Measurements from ENCODE around the gene PDXP. TPM values are rescaled to one million over a fixed set of nuclear protein-coding genes. Genes with fewer than 3 reads are reported as not detected.
A peak's percentile ranks its signal among the peaks of the same experiment; 100 is the strongest.

The PDXP gene
- polyA plus RNA-seq, 1 experiment: 24.0 TPM

DNA sequence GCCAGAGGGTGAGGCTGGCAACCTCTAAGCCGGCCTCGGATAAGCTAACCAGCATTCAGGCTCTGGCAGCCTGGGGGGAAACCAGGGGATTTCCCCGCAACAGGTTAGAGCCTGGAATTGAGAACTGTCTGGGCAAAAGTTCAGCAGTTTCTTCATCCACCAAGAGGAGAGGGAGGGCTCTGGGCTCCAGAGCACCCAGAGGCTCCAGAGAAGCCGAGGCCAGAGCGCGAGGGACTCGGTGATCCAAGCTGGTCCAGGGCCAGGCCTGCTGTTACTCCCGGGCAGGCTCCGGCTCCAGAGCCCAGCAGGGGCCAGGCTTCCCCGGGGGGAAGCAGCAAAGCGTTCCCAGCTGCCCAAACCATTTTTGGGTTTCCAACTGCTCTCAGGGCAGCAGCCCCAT lies 32.4 kb upstream of the PDXP start:
- peaks cover 13% of the 10 kb centered on the region for H3K36me3 ChIP-seq (ENCODE audit: control insufficient read depth, insufficient read depth, low read length)
- TF ChIP-seq, protein P1, sequence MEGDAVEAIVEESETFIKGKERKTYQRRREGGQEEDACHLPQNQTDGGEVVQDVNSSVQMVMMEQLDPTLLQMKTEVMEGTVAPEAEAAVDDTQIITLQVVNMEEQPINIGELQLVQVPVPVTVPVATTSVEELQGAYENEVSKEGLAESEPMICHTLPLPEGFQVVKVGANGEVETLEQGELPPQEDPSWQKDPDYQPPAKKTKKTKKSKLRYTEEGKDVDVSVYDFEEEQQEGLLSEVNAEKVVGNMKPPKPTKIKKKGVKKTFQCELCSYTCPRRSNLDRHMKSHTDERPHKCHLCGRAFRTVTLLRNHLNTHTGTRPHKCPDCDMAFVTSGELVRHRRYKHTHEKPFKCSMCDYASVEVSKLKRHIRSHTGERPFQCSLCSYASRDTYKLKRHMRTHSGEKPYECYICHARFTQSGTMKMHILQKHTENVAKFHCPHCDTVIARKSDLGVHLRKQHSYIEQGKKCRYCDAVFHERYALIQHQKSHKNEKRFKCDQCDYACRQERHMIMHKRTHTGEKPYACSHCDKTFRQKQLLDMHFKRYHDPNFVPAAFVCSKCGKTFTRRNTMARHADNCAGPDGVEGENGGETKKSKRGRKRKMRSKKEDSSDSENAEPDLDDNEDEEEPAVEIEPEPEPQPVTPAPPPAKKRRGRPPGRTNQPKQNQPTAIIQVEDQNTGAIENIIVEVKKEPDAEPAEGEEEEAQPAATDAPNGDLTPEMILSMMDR (IDR thresholded peaks at IDR 0.05; ENCODE audit: insufficient read depth, low read depth, low read length): 0 out of 2 replicates have a peak, but pooled peaks have one; percentile 6
- no peak overlapping the region for H3K4me3 ChIP-seq (ENCODE audit: low read depth, low read length)
- ChIA-PET CTCF (interaction anchor here (0.6 to 6.8 kb wide), 7 partner anchors 7 to 166 kb away, joined by 3 to 47 read pairs (median 4); no protein-coding TSS in a partner anchor), POLR2A (no interaction called here)
- H3K27me3 ChIP-seq (ENCODE audit: control insufficient read depth, insufficient read depth, low read length): no peaks in the 10 kb centered on the region
- no peak for DNase-seq (ENCODE audit: low read depth)

DNA sequence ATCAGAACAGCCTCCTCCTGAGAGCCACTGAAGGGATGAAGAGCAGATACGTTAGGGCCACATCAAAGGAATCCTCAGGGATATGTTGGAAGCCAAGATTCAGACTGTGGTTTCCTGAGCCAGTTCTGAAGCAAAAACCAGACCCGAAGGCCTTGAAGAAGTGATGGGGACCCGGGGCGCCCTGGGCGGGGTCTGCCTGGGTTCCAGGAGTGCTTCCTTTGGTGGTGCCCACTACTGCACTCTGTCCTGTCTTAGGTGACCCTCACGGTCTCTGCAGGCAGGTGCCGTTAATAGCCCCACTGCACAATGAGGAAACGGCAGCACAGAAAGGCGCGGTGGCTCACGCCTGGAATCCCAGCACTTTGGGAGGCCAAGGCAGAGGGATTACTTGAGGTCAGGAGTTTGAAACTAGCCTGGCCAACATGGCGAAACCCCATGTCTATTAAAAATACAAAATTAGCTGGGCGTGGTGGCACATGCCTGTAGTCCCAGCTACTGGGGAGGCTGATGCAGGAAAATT lies 31.9 kb upstream of the PDXP start:
- Histone ChIP-seq H3K27me3 (ENCODE audit: control insufficient read depth, insufficient read depth, low read length) (no peaks in the 10 kb centered on the region), H3K36me3 (ENCODE audit: control insufficient read depth, insufficient read depth, low read length) (peaks cover 14% of the 10 kb centered on the region), H3K4me3 (ENCODE audit: low read depth, low read length) (no peak overlapping the region)
- CTCF ChIA-PET: interaction anchor here (0.9 to 6.3 kb wide), 7 partner anchors 10 to 165 kb away, joined by 3 to 47 read pairs (median 3); no protein-coding TSS in a partner anchor
- no peak for DNase-seq (ENCODE audit: low read depth)
- TF ChIP-seq, protein P1 (IDR thresholded peaks at IDR 0.05; ENCODE audit: insufficient read depth, low read depth, low read length): no peak
- POLR2A ChIA-PET: no interaction called here

DNA sequence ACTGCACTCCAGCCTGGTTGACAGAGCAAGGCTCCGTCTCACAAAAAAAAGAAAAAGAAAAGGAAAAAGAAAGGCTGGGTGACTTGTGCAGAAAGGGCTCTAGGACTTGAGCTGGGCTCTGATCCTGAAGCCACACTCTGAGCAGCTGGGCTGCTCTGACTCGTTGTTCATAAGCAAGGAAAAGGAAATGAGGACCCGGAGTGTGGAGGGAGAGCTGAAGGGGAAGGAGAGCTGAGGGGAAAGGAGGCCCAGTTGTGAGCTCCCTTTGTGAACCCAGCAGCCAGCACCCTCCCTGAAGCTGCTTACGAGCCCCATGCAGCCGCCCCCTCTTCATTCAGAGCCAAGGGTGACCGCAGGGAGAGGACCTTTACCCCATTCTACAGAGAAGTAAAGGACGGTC lies 31.4 kb upstream of the PDXP start:
- ChIA-PET CTCF (interaction anchor here (0.6 to 6.3 kb wide), 7 partner anchors 10 to 153 kb away, joined by 3 to 47 read pairs (median 4); no protein-coding TSS in a partner anchor), POLR2A (no interaction called here)
- TF ChIP-seq, protein P1 (IDR thresholded peaks at IDR 0.05; ENCODE audit: insufficient read depth, low read depth, low read length): no peak
- peaks cover 15% of the 10 kb centered on the region for H3K36me3 ChIP-seq (ENCODE audit: control insufficient read depth, insufficient read depth, low read length)
- no peak overlapping the region for H3K4me3 ChIP-seq (ENCODE audit: low read depth, low read length)
- no peak for DNase-seq (ENCODE audit: low read depth)
- no peaks in the 10 kb centered on the region for H3K27me3 ChIP-seq (ENCODE audit: control insufficient read depth, insufficient read depth, low read length)

DNA sequence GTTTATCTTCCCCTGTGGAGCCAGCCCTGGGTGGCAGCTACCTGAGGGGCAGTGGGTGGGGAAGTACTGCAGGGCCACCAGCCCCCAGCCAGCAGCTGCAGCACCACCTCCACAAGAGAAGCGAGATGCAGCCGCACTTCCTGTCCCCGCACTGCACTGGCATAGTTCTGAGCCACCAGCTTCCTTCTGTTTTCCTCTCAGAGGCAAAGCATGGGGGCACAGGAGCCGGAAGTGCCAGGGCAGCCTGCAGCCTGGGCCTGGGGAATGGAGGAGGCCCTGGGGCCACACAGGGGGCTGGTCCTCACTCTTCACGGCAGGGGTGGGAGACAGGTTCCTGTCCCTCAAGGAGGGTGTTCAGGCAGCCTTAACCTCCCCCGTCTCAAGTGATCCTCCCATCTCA lies 31.0 kb upstream of the PDXP start:
- Histone ChIP-seq H3K36me3 (ENCODE audit: control insufficient read depth, insufficient read depth, low read length) (peaks cover 14% of the 10 kb centered on the region), H3K4me3 (ENCODE audit: low read depth, low read length) (no peak overlapping the region), H3K27me3 (ENCODE audit: control insufficient read depth, insufficient read depth, low read length) (no peaks in the 10 kb centered on the region)
- ChIA-PET POLR2A (no interaction called here), CTCF (interaction anchor here (0.6 to 6.3 kb wide), 7 partner anchors 9 to 59 kb away, joined by 3 to 47 read pairs (median 4); partner anchors contain the start of gene NOL12)
- DNase-seq (ENCODE audit: low read depth): no peak
- TF ChIP-seq, protein P1 (IDR thresholded peaks at IDR 0.05; ENCODE audit: insufficient read depth, low read depth, low read length): no peak

DNA sequence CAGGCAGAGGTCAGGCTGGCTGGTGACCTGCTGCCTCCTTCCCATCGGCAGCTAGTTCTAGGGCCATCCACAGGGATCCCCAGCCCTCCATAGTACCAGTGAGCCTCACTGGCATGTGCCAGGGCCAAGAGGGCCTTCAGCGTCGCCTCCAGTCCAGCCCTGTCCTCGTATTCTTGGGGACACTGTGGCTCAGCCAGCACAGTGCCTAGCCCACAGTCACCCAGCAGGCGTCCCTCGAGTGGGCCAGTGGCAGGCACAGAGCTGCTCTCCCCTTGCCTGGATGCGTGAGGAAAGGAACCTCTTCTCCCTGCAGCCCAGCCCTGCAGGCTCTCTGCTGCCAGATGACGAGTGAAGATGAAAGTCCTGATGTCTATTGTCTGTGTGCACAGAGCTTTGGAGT lies 29.7 kb upstream of the PDXP start:
- POLR2A ChIA-PET: no interaction called here
- TF ChIP-seq, protein P1 (IDR thresholded peaks at IDR 0.05; ENCODE audit: insufficient read depth, low read depth, low read length): no peak
- H3K4me3 ChIP-seq (ENCODE audit: low read depth, low read length): no peak overlapping the region
- no peaks in the 10 kb centered on the region for H3K27me3 ChIP-seq (ENCODE audit: control insufficient read depth, insufficient read depth, low read length)
- H3K36me3 ChIP-seq (ENCODE audit: control insufficient read depth, insufficient read depth, low read length): peaks cover 12% of the 10 kb centered on the region
- CTCF ChIA-PET: interaction anchor here (1.0 to 6.3 kb wide), 7 partner anchors 8 to 163 kb away, joined by 3 to 47 read pairs (median 3); partner anchors contain the start of gene NOL12
- DNase-seq (ENCODE audit: low read depth): no peak

Measured in BJ (cell line).